HEK293 (cell line): ENCODE data around the gene TM9SF3.
A peak's percentile ranks its signal among the peaks of the same experiment; 100 is the strongest.

Experiments used
- CTCF ChIA-PET: fragments of 350-600 bp; formaldehyde crosslinking; extraction: SDS; loops from one replicate; lab custom pipeline; 2021; ENCODE audit warnings: antibody characterized with exemption; lab: Yijun Ruan, JAX
- POLR2A ChIA-PET: fragments of 300-600 bp; formaldehyde crosslinking; extraction: SDS; loops from one replicate; lab custom pipeline; 2020; ENCODE audit warnings: antibody characterized with exemption, inconsistent platforms; lab: Yijun Ruan, JAX
- H3K27ac ChIP-seq: fragments of 200-500 bp; sonication (Bioruptor generic); 2 replicates; pipeline ENCODE4 v1.5.1; 2014; ENCODE audit warnings: low read depth, low read length, control low read depth, inconsistent platforms; ENCODE audit errors: extremely low read depth
- H3K36me3 ChIP-seq, 2 experiments: fragments of 200-500 bp in 1 of 2; sonication (Bioruptor generic) in 1 of 2; 1 replicate in 1 of 2; 2 replicates in 1 of 2; pipeline ENCODE4 v1.5.1; 2014 to 2017; ENCODE audit warnings: inconsistent platforms in 2 of 2, low read length in 2 of 2; ENCODE audit not compliant: control insufficient read depth in 2 of 2, insufficient read depth in 1 of 2
- H3K4me1 ChIP-seq: fragments of 200-500 bp; sonication (Bioruptor generic); 2 replicates; pipeline ENCODE4 v1.5.1; 2014; ENCODE audit warnings: mild to moderate bottlenecking, low read length, inconsistent platforms; ENCODE audit not compliant: control insufficient read depth, insufficient read depth
- H3K4me3 ChIP-seq: 2 replicates; pipeline ENCODE4 v1.5.1; 2011; ENCODE audit warnings: low read depth, mild to moderate bottlenecking, control low read depth, low read length, moderate library complexity
- H3K9me3 ChIP-seq: fragments of 200-500 bp; sonication (Bioruptor generic); 2 replicates; pipeline ENCODE4 v1.5.1; 2014; ENCODE audit warnings: low read depth, low read length, inconsistent platforms; ENCODE audit not compliant: control insufficient read depth, insufficient read depth
- HOXC10 ChIP-seq: sonication (generic); formaldehyde crosslinking; IDR thresholded peaks from 2 replicates; pipeline ENCODE4 v1.8.1; 2023; ENCODE audit warnings: mild to moderate bottlenecking, missing genetic modification reagents
- HOXD13 ChIP-seq: sonication (generic); formaldehyde crosslinking; IDR thresholded peaks from 2 replicates; pipeline ENCODE4 v1.8.0; 2022; ENCODE audit warnings: missing genetic modification reagents, borderline replicate concordance
- IKZF3 ChIP-seq: fragments of 450-650 bp; IDR thresholded peaks from 2 replicates; pipeline ENCODE4 v1.5.0; 2018; ENCODE audit warnings: missing biosample characterization, mild to moderate bottlenecking, missing genetic modification characterization, moderate library complexity
- MEIS1 ChIP-seq: sonication (generic); formaldehyde crosslinking; IDR thresholded peaks from 2 replicates; pipeline ENCODE4 v1.8.1; 2022; ENCODE audit warnings: missing genetic modification reagents, mild to moderate bottlenecking, borderline replicate concordance
- OSR2 ChIP-seq: fragments of 450-650 bp; formaldehyde crosslinking; IDR thresholded peaks from 2 replicates; pipeline ENCODE4 v1.5.1; 2016; ENCODE audit warnings: missing biosample characterization, missing genetic modification characterization
- PBX3 ChIP-seq: sonication (generic); formaldehyde crosslinking; IDR thresholded peaks from 2 replicates; pipeline ENCODE4 v1.8.1; 2022; ENCODE audit warnings: mild to moderate bottlenecking, moderate library complexity, missing genetic modification reagents
- PRDM10 ChIP-seq: fragments of 450-650 bp; formaldehyde crosslinking; IDR thresholded peaks from 2 replicates; pipeline ENCODE4 v1.5.1; 2016; ENCODE audit warnings: missing biosample characterization, missing genetic modification characterization
- PRDM6 ChIP-seq: fragments of 450-650 bp; formaldehyde crosslinking; IDR thresholded peaks from 2 replicates; pipeline ENCODE4 v1.5.1; 2017; ENCODE audit warnings: missing biosample characterization, missing genetic modification characterization
- REPIN1 ChIP-seq: fragments of 450-650 bp; formaldehyde crosslinking; IDR thresholded peaks from 2 replicates; pipeline ENCODE4 v1.5.1; 2017; ENCODE audit warnings: missing biosample characterization, missing genetic modification characterization, low read depth
- SP7 ChIP-seq: fragments of 450-650 bp; formaldehyde crosslinking; IDR thresholded peaks from 2 replicates; pipeline ENCODE4 v1.5.1; 2016; ENCODE audit warnings: missing biosample characterization, missing genetic modification characterization
- TCF7L2 ChIP-seq: IDR thresholded peaks from 2 replicates; pipeline ENCODE4 v1.6.1; 2011; ENCODE audit warnings: low read depth, mild to moderate bottlenecking, inconsistent platforms, low read length, moderate library complexity, borderline replicate concordance
- TRIM28 ChIP-seq: IDR thresholded peaks from 2 replicates; pipeline ENCODE4 v1.6.1; 2011; ENCODE audit warnings: low read length, control low read depth, borderline replicate concordance
- WT1 ChIP-seq: fragments of 450-650 bp; formaldehyde crosslinking; IDR thresholded peaks from 2 replicates; pipeline ENCODE4 v1.5.1; 2016; ENCODE audit warnings: missing biosample characterization, missing genetic modification characterization
- YY2 ChIP-seq: fragments of 450-650 bp; formaldehyde crosslinking; IDR thresholded peaks from 2 replicates; pipeline ENCODE4 v1.5.1; 2016; ENCODE audit warnings: missing biosample characterization, missing genetic modification characterization
- ZBTB17 ChIP-seq: fragments of 450-650 bp; formaldehyde crosslinking; IDR thresholded peaks from 2 replicates; pipeline ENCODE4 v1.5.1; 2016; ENCODE audit warnings: missing biosample characterization, missing genetic modification characterization
- ZBTB49 ChIP-seq: fragments of 450-650 bp; formaldehyde crosslinking; IDR thresholded peaks from 2 replicates; pipeline ENCODE4 v1.5.1; 2016; ENCODE audit warnings: missing biosample characterization, missing genetic modification characterization, low read depth
- ZNF335 ChIP-seq: fragments of 450-650 bp; formaldehyde crosslinking; conservative IDR thresholded peaks from 2 replicates; pipeline ENCODE4 v1.5.1; 2016; ENCODE audit warnings: missing biosample characterization, missing genetic modification characterization
- ZNF366 ChIP-seq: fragments of 450-650 bp; formaldehyde crosslinking; conservative IDR thresholded peaks from 2 replicates; pipeline ENCODE4 v1.5.1; 2016; ENCODE audit warnings: missing biosample characterization, missing genetic modification characterization
- ZNF37A ChIP-seq: fragments of 450-650 bp; IDR thresholded peaks from 2 replicates; pipeline ENCODE4 v1.5.1; 2018; ENCODE audit warnings: missing biosample characterization, missing genetic modification characterization
- ZNF548 ChIP-seq: fragments of 450-650 bp; formaldehyde crosslinking; IDR thresholded peaks from 2 replicates; pipeline ENCODE4 v1.5.1; 2016; ENCODE audit warnings: missing biosample characterization, missing genetic modification characterization
- ZNF629 ChIP-seq: fragments of 450-650 bp; formaldehyde crosslinking; IDR thresholded peaks from 2 replicates; pipeline ENCODE4 v1.5.1; 2017; ENCODE audit warnings: missing biosample characterization, missing genetic modification characterization
- ZNF791 ChIP-seq: fragments of 450-650 bp; formaldehyde crosslinking; IDR thresholded peaks from 2 replicates; pipeline ENCODE4 v1.5.1; 2016; ENCODE audit warnings: missing biosample characterization, missing genetic modification characterization
- TF ChIP-seq, protein P1 (sequence below): fragments of 450-650 bp; formaldehyde crosslinking; IDR thresholded peaks from 2 replicates; pipeline ENCODE4 v1.5.1; 2016; ENCODE audit warnings: missing biosample characterization, missing genetic modification characterization

The TM9SF3 gene

DNA sequence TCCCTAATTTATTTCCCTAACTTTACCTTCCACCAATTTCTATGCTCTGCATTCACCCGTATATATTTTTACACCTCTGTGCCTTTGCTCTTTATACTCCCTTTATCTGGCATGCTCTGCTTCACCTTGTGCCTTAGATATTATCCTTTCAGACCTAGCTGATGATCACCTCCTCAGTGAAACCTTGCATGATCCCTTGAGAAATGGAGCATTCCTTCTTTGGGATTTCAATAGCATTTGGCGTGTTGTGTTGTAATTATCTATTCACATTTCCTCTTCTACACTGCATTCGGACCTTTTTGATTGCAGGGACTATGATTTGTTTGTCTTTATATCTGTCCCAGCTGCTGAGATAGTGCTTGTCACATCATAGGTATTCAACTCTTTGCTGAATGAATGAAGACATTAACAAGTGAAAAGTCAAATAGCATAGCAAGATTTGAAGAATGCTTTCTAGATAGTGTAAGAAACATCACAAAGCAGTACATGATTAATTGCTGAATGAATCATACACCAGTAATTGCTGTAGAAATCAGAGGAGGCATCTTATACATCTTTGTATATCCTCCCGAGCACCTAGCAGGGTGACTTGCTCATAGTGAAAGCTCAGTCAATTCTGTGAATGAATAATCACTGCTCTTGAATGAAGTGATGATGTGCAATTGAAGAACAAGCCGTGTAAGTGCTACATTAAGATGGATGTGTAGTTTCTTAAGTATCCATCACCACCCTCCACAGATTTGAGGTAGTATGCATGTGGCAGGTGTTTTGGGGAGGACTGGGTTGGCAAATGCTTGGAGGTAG lies 2.0 kb upstream of the TM9SF3 start:
- Histone ChIP-seq H3K4me1 (0 out of 2 replicates have a peak, but pooled peaks cover 13% of the 10 kb centered on the region), H3K4me3 (no peak overlapping the region), H3K27ac (no peak overlapping the region), H3K36me3 (no peaks in the 10 kb centered on the region), H3K9me3 (no peaks in the 10 kb centered on the region)
- TF ChIP-seq, protein P1, sequence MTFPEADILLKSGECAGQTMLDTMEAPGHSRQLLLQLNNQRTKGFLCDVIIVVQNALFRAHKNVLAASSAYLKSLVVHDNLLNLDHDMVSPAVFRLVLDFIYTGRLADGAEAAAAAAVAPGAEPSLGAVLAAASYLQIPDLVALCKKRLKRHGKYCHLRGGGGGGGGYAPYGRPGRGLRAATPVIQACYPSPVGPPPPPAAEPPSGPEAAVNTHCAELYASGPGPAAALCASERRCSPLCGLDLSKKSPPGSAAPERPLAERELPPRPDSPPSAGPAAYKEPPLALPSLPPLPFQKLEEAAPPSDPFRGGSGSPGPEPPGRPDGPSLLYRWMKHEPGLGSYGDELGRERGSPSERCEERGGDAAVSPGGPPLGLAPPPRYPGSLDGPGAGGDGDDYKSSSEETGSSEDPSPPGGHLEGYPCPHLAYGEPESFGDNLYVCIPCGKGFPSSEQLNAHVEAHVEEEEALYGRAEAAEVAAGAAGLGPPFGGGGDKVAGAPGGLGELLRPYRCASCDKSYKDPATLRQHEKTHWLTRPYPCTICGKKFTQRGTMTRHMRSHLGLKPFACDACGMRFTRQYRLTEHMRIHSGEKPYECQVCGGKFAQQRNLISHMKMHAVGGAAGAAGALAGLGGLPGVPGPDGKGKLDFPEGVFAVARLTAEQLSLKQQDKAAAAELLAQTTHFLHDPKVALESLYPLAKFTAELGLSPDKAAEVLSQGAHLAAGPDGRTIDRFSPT (tag by site-specific recombination), result no peak; the same call in 1 of the 2 replicates
- TF ChIP-seq ZBTB17 (tag by site-specific recombination) (peak; percentile 92), ZNF548 (no peak), TCF7L2 (no peak), OSR2 (tag by site-specific recombination) (no peak), REPIN1 (tag by site-specific recombination) (no peak), ZNF366 (tag by site-specific recombination) (peak; percentile 41; the same call in 1 of the 2 replicates), WT1 (tag by site-specific recombination) (peak; percentile 87), IKZF3 (tag by site-specific recombination) (no peak), SP7 (tag by site-specific recombination) (peak; percentile 48; the same call in 1 of the 2 replicates), HOXD13 (CRISPR knock-in tag) (no peak), MEIS1 (CRISPR knock-in tag) (0 out of 2 replicates have a peak, but pooled peaks have one; percentile 49), ZNF791 (tag by site-specific recombination) (no peak), PRDM6 (tag by site-specific recombination) (0 out of 2 replicates have a peak, but pooled peaks have one; percentile 17), HOXC10 (no peak), TRIM28 (no peak), ZNF629 (tag by site-specific recombination) (0 out of 2 replicates have a peak, but pooled peaks have one; percentile 33)
- POLR2A ChIA-PET, result interaction anchor here (1.2 kb wide), 1 partner anchor 9 kb away, joined by 3 read pairs; no protein-coding TSS in a partner anchor
- CTCF ChIA-PET, result no interaction called here

GRCh38 chr10:96588060-96588554 lies 1.3 kb upstream of the TM9SF3 start:
- H3K4me1 ChIP-seq, result 0 out of 2 replicates have a peak, but pooled peaks cover 15% of the 10 kb centered on the region
- peak overlapping the region; percentile 99 for H3K27ac ChIP-seq
- POLR2A ChIA-PET, result interaction anchor here (1.2 kb wide), 1 partner anchor 10 kb away, joined by 3 read pairs; no protein-coding TSS in a partner anchor
- peak overlapping the region; percentile 5 for H3K4me3 ChIP-seq
- H3K36me3 ChIP-seq, result no peaks in the 10 kb centered on the region
- CTCF ChIA-PET, result interaction anchor here (0.9 kb wide), 1 partner anchor 55 kb away, joined by 3 read pairs; no protein-coding TSS in a partner anchor
- no peaks in the 10 kb centered on the region for H3K9me3 ChIP-seq
- TF ChIP-seq PRDM10 (0 out of 2 replicates have a peak, but pooled peaks have one; percentile 9), PBX3 (CRISPR knock-in tag) (no peak), ZNF335 (tag by site-specific recombination) (peak; percentile 52; the same call in 1 of the 2 replicates), ZNF37A (tag by site-specific recombination) (no peak), ZBTB49 (tag by site-specific recombination) (no peak), YY2 (tag by site-specific recombination) (no peak)
